T-helper 1 cell treated with Interleukin-12 subunit alpha and Interleukin-12 subunit beta and Interleukin-4 antibody, amounts not matched to agents 30 ng/mL and 1 ng/mL, for 36 hours (primary cell): ENCODE measurements around the gene PIP4K2C. TPM values are rescaled to one million over a fixed set of nuclear protein-coding genes. Genes with fewer than 3 reads are reported as not detected.
"Not testable (repeated sequence)": the region's sequence is repeated elsewhere in the genome, so short reads cannot be mapped to it uniquely, and the experiment has no call there.

ENCODE experiments used
- intact Hi-C: fragments of 100-400 bp; cut with micrococcal nuclease; formaldehyde crosslinking; loops from one replicate; pipeline ENCODE4 v1.15.1; 2024
- total RNA-seq: library from RNA; stranded (reverse); gene quantifications from 2 replicates; pipeline ENCODE4 v1.2.3, GENCODE V29; 2022

The PIP4K2C gene
- total RNA-seq, 1 donor from 2014 or later, result 24.8 TPM

DNA sequence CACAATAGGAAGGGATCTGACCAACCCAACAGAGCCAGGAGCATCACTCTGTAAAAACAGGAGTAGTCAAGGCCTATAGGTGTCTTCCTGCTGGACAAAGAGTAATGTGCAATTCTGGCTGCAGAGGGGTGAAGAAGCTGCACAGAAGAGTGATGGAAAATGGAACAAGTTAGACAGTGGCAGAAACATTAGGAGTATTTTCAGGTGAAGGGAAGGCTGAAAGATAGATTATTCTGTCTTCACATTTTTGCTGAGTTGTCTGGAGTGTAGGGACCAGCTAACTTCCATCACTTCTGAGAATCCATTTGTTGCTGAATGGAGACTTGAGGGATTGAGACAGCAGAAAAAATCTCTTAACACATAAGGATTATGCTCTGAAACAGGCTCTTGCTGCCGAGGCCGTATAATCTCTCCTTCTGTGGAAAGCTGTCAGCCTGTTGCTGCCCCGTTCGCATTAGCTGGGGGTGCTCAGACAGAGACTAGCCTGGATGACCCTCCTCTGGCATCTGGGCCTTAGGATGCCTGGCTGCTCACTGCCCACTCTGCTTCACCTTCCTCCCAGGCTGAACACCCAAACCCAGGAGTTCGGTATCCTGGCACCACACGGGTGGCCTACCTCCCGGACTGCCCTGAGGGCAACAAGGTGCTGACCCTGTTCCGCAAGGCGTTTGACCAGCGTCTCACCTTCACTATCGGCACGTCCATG is 17.1 kb downstream of the PIP4K2C start:
- intact Hi-C loops, result no loop called here

DNA sequence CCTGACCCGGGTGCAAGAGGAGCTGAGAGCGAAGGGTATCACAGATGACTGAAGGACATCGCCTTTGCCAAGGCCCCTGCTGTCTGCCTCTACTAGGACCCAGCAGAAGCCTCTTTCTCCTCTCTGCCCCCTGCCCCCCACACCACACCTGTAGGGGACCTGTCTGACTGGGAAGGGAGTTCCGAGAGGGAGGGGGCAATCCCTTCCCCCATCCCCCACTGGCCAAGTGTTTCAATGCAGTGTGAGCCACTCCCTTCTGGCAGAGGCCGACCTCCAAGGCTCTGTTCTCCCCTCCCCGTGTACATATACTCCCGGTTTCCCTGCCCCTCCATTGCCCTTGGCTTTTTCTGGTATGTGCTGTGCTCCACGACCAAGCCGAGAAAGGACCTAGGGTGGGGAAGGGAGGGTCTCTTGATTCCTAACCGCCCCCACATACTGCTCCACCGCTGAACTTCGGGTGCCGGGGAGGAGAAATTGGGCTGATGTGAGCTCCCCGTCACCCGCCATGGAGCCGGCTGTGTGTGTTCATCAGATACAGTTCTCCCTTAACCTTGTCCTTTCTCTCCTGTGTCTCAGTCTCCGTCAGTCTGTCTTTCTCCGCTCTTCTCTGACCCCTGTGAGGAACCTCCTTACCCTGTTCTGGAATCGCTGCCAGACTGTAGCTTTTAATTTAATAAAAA is 18.2 kb downstream of the PIP4K2C start:
- intact Hi-C loops, result no loop called here

DNA sequence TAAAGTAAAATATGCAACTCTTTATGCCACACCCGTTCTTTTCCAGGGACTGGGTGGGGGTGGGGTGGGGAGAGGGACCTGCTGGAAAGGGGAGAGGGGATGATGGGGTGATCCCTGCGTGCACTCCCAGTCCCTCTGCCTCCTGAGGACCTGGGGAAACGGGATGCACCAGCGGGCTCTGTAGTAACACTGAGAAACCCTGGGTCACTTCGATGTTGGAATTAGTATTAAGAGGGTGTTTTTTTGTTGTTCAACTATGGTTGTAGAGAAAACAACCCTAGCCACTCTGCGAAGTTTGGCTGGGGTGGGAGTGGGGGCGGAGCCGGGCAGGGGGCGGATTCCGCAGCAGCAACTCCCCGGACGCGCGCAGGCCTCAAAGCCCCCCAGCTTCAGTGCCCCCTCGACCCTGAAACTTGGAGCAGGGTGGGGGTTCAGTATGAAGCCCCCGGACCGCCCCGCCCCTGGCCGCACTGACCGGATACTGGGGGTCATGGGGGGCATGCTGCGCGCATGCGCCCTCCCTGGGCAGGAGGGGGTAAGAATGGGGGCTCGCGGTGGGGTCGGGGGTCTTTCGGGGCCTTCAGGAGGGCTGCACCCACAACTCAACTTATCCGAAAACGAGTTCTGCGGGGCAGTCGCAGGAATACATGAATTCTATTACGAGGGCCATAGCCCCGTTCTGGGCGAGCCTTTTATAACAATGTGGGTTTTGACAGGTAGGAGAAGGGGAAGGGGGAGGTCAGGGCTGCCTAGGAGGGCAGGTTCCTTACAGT is 19.0 kb downstream of the PIP4K2C start:
- intact Hi-C loops, result no loop called here

DNA sequence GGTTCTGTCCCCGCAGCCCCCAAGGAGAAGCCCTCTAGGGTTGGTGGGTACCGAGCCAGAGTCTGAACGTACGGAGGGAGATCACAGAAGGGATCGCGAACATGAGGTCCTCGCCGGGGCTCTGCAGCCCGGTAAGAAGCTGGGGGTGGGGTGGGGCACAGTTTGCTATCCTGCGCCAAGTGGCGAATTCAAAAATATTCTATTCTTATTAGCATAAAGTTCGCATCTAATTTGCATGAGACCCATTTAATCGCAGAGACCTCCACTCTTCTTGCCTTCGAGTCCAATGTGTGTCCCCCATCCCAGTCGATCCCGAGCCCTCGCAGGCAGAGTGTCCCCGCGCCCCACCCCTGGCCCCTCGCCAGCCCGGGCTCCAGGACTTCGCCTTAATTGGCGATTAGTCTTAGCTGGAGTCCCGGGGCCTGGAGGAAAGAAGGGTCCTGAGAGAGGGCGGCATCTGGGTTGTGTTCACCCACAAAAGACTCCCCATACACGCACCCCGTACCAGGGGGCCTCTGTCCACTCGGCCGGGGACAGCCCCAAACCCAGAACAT is 19.6 kb downstream of the PIP4K2C start:
- intact Hi-C loops, result no loop called here

DNA sequence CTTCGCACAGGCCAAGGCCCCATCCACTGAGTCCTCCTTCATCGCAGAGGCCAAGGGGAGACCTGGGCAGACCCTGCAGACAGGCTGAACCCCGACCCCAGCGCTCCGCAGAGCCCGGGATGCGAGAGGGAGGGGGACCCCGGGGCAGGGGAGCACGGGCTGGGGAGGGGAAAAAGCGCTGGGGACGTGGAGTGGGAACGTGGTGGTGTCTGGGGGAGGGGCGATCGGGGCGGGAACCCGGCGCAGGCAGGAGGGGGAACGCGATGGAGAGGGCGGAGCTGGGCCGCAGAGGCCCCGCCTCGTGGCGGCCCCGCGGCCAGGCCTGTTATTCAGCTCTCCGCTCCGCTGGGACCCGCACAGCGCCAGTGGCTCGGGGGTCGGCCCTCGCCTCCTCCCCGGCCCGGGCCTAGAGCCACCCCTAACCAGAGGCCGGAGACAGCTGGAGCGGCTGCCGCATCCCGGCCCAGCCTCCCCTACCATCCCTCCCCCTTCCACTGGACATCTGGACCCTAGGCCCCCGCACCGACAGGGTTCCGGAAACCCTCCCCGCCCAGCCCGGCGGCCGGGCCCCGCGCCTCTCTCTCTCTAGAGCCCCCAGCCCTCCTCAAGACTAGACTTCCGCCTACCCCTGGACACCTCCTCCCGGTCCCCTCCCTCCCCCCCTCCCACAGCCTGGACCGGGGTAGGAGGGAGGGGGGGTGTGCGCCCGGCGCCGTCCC is 20.3 kb downstream of the PIP4K2C start, which contains the start of gene ARHGEF25:
TSS of gene ARHGEF25 (plus strand) at position 328 of the 719 bp plus-strand sequence. CDS start 460 bp downstream, outside the sequence.
- intact Hi-C loops, result no loop called here

DNA sequence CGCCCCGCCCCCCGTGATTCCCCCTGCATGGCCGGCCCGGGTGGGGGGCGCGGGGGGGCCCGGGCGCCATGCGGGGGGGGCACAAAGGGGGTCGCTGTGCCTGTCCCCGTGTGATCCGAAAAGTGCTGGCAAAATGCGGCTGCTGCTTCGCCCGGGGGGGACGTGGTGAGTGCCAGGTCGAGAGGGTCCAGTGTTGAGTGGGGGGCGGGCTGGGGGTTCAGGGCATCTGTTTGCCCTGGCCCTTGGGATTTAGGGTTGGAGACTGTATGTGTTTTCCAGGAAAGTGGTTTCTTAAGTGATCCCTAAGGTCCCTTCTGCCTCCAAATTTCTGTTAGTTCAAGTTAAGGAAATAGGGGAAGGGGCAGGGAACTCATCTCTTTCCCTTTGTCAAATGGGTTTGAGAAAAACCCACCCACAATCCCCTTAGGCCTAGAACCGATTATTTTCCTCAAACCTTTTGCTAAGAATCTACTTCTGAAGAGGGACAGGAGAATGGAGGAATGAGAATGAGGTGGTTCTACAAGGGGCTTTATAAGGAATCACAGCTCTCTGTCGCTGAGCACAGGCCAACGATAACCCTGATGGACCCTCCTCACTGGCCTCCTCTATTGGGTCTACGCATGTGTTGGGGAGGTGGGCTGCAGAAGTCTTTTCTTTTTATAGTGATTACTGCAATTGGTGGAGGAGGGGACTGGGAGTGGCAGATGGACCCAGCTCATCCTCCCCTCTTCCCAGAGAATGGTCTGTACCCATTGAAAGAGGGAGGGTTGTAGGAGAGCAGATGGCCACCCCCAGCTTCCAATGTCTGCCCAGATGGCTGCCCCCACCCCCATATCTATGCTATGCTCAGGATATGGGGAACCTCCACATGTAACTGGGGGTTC is 21.1 kb downstream of the PIP4K2C start:
- intact Hi-C loops, result no loop called here

DNA sequence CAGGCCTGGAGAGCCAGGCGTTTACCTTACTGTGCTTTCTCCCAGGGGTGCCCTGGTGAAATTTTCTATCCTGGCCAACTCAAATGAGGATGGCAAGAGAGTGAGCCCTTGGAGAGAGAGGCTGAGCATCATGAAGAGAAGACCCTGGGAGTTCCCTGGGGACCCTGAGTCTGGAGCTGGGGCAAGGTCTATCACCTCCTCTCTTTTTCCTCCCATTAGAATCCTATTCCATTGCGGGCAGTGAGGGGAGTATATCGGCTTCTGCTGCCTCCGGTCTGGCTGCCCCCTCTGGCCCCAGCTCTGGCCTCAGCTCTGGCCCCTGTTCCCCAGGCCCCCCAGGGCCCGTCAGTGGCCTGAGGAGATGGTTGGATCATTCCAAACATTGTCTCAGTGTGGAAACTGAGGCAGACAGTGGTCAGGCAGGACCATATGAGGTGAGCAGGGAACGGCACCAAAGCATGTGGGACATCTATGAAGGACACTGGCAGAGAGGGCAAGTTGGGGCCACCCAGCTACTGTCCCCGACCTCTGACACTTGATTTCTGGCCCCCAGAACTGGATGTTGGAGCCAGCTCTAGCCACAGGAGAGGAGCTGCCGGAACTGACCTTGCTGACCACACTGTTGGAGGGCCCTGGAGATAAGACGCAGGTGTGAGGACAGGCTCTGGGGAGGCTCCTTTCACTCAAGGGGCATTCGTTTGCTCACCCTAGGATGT is 21.9 kb downstream of the PIP4K2C start:
- intact Hi-C loops, result no loop called here

DNA sequence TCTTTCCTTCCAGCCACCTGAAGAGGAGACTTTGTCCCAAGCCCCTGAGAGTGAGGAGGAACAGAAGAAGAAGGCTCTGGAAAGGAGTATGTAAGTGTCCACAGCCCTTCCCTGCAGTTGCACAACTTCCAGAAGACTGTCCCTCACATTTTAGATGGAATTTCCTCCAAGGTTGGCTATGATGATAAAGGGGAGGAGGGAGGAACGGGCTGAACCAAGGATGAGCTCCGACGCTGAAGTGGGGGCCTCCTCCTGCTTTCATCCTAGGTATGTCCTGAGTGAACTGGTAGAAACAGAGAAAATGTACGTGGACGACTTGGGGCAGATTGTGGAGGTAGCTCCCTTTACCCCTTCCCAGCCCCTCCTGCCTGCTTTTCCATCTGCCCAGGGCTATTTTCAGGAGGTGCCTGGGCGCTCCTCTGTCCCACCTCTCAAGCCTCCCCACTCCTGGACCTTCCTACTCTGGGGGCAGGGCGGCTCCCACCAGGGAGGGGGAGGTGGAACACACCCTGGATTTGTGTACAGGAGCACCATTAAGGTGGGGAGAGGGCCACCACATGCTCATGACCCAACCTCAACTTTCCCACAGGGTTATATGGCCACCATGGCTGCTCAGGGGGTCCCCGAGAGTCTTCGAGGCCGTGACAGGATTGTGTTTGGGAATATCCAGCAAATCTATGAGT is 22.6 kb downstream of the PIP4K2C start:
- intact Hi-C loops, result no loop called here

DNA sequence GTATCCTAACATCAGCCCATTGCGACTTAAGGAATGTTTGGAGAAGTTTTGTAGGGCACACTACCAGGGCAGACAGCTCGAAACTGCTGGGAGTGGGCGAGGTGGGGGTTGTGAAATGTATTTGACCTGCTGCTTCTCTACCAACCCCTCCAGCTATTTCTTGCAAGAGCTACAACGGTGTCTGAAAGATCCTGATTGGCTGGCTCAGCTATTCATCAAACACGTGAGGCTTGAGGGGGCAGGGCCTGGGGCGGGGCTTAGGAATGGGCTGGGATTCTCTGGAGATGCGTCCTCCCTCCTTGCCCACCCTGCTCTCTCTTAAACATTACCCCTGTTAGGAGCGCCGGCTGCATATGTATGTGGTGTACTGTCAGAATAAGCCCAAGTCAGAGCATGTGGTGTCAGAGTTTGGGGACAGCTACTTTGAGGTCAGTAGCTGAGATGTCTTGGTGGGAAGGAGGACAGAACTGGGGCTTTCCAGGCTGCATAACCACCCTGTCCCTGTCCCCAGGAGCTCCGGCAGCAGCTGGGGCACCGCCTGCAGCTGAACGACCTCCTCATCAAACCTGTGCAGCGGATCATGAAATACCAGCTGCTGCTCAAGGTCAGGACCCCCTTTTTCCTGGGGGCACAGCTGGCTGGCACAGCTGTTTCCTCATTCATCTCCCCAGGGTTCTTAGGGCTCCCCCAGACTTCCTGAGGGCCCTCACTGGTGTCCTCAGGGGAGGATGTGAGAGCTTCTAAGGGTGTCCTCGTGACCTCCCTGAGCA is 23.4 kb downstream of the PIP4K2C start:
- intact Hi-C loops, result no loop called here

DNA sequence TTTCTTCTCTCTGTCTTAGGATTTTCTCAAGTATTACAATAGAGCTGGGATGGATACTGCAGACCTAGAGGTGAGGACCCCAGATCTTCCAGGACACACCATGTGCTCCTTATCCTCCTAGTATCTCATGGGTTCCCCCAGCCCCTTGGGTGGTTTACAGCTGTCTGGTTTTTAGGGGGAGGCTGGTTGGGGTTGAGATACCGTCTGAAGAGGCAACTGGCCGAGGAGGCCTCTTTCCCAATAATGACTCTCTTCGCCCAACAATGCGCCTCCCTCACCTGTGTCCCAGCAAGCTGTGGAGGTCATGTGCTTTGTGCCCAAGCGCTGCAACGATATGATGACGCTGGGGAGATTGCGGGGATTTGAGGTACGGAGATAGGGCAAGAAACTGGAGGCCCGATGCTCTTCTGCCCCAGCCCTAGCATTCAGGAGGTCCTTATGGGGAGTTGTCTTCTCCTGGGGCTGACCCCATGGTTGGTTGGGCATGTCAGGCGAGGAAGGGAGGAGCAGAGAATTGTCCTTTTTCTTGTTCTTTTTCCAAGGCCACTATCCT is 24.0 kb downstream of the PIP4K2C start:
- intact Hi-C loops, result no loop called here

DNA sequence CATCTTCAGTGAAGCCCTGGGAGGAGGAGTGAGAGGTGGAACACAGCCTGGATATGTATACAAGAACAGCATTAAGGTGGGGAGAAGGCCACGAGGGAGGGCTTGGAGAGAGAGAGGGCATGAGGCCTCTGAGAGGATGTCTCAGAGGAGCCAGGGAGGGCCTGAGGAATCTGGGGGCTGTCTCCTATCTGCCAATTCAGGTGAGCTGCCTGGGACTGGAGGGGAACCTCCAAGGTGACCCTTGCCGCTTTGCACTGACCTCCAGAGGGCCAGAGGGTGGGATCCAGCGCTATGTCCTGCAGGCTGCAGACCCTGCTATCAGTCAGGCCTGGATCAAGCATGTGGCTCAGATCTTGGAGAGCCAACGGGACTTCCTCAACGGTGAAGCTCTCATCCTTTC is 24.6 kb downstream of the PIP4K2C start:
- intact Hi-C loops, result no loop called here

DNA sequence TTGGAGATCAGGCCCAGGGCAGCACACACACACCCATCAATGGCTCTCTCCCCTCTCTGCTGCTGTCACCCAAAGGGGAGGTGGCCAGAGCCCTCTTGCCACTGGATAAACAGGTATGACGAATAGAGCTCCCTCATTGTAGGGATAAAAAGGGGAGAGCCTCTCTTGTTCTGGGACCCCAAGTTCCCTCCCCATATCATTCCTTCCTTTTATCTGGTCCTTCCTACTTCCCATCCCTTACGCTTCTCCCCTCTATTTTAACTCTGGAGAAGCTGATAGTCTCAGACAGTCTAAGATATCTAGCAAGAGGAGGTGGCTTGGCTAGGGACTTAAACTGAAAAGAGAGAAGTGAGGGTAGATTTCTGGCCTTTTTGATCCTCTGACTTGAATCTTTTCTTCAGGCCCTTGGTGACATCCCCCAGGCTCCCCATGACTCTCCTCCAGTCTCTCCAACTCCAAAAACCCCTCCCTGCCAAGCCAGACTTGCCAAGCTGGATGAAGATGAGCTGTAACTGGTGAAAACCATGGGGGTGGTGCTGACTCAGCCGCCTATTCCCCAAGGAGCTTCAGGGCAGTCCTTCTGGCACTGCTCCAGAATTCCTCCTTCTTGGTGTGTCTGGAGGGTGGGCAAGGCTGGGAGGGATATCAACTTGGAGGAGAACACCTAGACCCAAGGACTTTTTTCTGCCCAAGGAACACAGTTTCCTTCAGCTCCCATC is 25.6 kb downstream of the PIP4K2C start:
- intact Hi-C loops, result no loop called here

DNA sequence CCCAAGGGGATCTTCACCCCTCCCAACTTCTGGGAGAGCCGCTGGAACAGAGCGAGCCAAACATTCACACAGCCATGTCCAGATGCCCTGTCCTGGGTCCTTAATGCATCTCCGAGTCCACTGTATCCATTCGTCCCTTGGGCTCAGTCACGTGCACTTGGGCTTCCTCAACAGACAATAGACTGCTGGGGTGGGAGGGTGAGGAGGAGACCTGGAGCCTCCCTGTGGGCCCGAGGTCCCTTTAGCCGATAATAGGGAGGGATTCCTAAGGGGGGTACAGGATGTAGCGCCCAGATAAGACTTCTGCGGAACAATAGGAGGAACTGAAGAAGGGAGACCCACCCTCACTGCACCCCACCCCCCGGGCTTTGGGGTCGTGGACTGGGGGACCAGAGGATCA is 26.9 kb downstream of the PIP4K2C start:
- intact Hi-C loops, result no loop called here

DNA sequence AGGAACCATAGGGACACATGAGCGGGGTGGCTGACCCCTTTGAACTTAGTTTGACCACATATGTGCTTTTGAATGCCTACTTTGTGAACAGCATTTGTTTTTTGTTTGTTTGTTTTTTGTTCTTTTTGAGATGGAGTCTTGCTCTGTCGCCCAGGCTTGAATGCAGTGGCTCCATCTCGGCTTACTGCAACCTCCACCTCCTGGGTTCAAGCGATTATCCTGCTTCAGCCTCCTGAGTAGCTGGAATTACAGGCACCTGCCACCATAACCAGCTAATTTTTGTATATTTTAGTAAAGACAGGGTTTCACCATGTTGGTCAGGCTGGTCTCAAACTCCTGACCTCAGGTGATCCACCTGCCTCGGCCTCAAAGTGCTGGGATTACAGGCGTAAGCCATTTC is 27.4 kb downstream of the PIP4K2C start:
- intact Hi-C loops, result not testable (repeated sequence)

DNA sequence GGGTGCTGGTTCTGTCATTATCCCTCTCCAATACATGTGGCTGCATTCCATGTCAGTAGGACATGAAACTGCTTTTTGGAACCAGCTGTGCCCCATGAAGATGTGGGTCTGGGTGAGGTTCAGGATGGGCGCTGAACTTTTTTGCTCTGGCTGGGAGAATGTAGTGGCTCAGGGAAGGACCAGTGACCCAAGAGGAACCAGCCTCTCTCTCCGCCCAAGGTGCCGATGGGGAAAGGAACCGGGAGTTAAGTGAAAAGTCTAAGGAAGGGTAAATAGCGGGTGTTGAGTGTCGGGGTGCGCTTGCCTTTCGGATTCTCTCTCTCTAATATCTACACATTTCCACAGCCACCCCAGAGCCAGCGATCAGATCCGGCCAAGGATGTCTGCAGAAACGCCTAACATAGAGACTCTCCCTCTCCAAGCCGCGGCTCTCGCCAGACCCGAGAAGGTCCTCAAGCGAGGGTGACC is 28.0 kb downstream of the PIP4K2C start:
- intact Hi-C loops, result no loop called here

DNA sequence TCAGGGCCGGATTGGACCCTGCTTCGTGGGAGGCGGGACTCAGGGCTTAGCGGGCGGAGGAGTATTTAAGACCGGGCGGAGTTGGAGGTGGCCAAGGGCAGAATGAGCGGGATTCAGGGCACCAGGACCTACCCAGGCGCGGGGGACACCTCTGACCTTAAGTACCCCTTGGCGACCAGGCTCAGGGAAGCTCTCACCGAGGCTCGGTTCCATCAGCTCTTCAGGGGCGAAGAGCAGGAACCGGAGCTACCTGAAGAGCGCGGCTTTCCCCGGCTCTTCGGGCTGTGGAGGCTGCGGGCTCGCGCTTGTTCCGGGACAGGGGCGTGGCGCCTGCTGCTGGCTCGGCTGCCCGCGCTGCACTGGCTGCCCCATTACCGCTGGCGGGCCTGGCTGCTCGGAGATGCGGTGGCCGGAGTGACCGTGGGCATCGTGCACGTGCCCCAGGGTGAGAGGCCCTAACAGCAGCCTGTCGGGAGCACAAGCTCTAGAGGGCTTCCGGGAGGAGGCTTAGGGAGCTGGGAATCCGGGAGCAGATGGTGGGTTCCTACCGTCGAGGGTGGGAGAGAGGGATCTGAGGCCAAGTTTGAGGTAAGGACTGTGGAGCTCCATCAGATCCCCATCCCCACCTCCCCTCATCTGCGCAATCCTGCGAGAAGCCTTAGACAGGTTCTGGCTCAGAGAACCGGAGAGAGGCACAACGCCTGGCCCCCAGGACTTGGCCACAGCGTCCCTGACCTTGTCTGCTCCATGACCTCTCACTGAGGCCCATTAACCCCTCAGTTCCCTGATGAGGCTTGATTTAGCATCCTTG is 28.6 kb downstream of the PIP4K2C start:
- intact Hi-C loops, result loop anchor here (2.0 to 5.0 kb wide), 2 partner anchors 99 to 142 kb away; partner anchors contain the start of genes ARHGAP9 and DDIT3
